OCI-LY1 (cell line): ENCODE data around the gene TRIM36.

Experiments
- H2AFZ ChIP-seq: fragments of 200-600 bp; sonication (generic), shearing (Covaris generic); 2 replicates; pipeline ENCODE4 v1.6.0; 2014; ENCODE audit warnings: antibody characterized with exemption, mild to moderate bottlenecking, low read length
- H3F3A ChIP-seq: fragments of 200-600 bp; sonication (generic), shearing (Covaris generic); 2 replicates; pipeline ENCODE4 v1.6.0; 2014; ENCODE audit warnings: mild to moderate bottlenecking, antibody characterized with exemption, low read length, moderate library complexity; ENCODE audit not compliant: insufficient read depth
- H3K27ac ChIP-seq: fragments of 200-600 bp; sonication (generic); 2 replicates; pipeline ENCODE4 v1.5.1; 2014; ENCODE audit warnings: low read length, mixed run types, mild to moderate bottlenecking, low read depth; ENCODE audit not compliant: poor library complexity, severe bottlenecking
- H3K27me3 ChIP-seq: fragments of 200-600 bp; sonication (generic); 2 replicates; pipeline ENCODE4 v1.6.0; 2014; ENCODE audit warnings: antibody characterized with exemption, mild to moderate bottlenecking, low read length, moderate library complexity; ENCODE audit not compliant: insufficient read depth
- H3K36me3 ChIP-seq: fragments of 200-600 bp; sonication (generic); 2 replicates; pipeline ENCODE4 v1.6.1; 2014; ENCODE audit warnings: mild to moderate bottlenecking, antibody characterized with exemption, low read length, moderate library complexity, mixed read lengths; ENCODE audit not compliant: insufficient read depth
- H3K4me1 ChIP-seq: fragments of 200-600 bp; sonication (generic); 2 replicates; pipeline ENCODE4 v1.5.1; 2014; ENCODE audit warnings: mild to moderate bottlenecking, low read length, moderate library complexity; ENCODE audit not compliant: insufficient read depth, severe bottlenecking
- H3K4me2 ChIP-seq: fragments of 200-600 bp; sonication (generic), shearing (Covaris generic); 2 replicates; pipeline ENCODE4 v1.6.1; 2014; ENCODE audit warnings: low read length
- H3K4me3 ChIP-seq: fragments of 200-600 bp; sonication (generic); 2 replicates; pipeline ENCODE4 v1.5.1; 2014; ENCODE audit warnings: low read length, low read depth, mild to moderate bottlenecking, mixed read lengths; ENCODE audit not compliant: poor library complexity, severe bottlenecking
- H3K79me2 ChIP-seq: fragments of 200-600 bp; shearing (Covaris generic); 2 replicates; pipeline ENCODE4 v1.6.1; 2016; ENCODE audit warnings: mixed run types, low read length, mixed read lengths; ENCODE audit not compliant: insufficient read depth
- H3K9ac ChIP-seq: fragments of 200-600 bp; sonication (generic), shearing (Covaris generic); 2 replicates; pipeline ENCODE4 v1.6.1; 2014; ENCODE audit warnings: mild to moderate bottlenecking, low read length, mixed read lengths
- H3K9me2 ChIP-seq: fragments of 200-600 bp; sonication (generic), shearing (Covaris generic); 2 replicates; pipeline ENCODE4 v1.6.1; 2014; ENCODE audit warnings: low read depth, mild to moderate bottlenecking, low read length, mixed read lengths
- H3K9me3 ChIP-seq: fragments of 200-600 bp; shearing (Covaris generic); 2 replicates; pipeline ENCODE4 v1.6.1; 2014; ENCODE audit warnings: low read length, mixed read lengths
- H4K20me1 ChIP-seq: fragments of 200-600 bp; sonication (generic), shearing (Covaris generic); 2 replicates; pipeline ENCODE4 v1.6.0; 2016; ENCODE audit warnings: mild to moderate bottlenecking, low read length; ENCODE audit not compliant: insufficient read depth
- EZH2 ChIP-seq: fragments of 200-600 bp; sonication (generic), shearing (Covaris generic); IDR thresholded peaks from 2 replicates; pipeline ENCODE4 v1.8.0; 2017; ENCODE audit warnings: borderline replicate concordance, mixed run types, mild to moderate bottlenecking, antibody characterized with exemption, low read length, moderate library complexity, mixed read lengths
- TF ChIP-seq, protein P1 (sequence below): fragments of 200-600 bp; sonication (generic), shearing (Covaris generic); IDR thresholded peaks from 2 replicates; pipeline ENCODE4 v1.5.1; 2017; ENCODE audit warnings: mild to moderate bottlenecking, antibody characterized with exemption, low read length, moderate library complexity, mixed read lengths

The TRIM36 gene, protein sequence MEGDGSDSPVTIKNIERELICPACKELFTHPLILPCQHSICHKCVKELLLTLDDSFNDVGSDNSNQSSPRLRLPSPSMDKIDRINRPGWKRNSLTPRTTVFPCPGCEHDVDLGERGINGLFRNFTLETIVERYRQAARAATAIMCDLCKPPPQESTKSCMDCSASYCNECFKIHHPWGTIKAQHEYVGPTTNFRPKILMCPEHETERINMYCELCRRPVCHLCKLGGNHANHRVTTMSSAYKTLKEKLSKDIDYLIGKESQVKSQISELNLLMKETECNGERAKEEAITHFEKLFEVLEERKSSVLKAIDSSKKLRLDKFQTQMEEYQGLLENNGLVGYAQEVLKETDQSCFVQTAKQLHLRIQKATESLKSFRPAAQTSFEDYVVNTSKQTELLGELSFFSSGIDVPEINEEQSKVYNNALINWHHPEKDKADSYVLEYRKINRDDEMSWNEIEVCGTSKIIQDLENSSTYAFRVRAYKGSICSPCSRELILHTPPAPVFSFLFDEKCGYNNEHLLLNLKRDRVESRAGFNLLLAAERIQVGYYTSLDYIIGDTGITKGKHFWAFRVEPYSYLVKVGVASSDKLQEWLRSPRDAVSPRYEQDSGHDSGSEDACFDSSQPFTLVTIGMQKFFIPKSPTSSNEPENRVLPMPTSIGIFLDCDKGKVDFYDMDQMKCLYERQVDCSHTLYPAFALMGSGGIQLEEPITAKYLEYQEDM

DNA sequence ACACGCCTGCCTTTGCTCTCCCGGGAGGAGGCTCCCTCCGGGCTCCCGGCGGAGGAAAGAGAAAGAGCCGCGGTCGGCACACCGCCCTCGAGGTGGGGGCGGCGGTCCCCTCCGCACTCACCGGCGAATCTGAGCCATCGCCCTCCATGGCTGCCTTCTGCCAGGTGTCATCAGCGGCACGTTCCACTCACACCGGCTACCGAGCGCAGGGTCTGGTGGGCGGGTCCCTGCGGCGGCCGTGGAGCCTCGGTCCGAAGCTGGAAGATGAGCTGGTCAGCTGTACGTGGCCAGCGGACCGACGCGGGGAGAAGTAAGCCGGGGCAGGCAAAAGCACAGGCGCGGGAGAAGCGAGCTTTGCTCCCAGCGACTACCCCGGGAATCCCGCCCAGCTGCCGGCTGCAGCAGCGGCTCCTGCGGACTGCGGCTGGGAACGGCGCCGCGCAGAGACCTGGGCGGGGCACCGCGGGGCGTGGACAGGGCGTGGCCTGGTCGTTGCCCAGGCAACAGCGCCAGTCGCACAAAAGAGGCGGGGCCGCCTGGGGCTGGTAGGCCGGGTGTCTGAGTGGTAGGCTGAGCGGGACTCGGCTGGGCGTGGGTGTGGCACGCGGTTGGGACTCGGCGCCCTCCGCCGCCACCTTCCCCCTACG, at the start of gene TRIM36:
Gene TRIM36 (minus strand): TSS at position 422 of the 647 bp plus-strand sequence. CDS start 274 bp downstream, at position 148.
- Histone ChIP-seq H3K4me3 (peak within 1 kb of the TSS; percentile 67), H3K9ac (peak within 1 kb of the TSS; percentile 39; the same call in 1 of the 2 replicates), H4K20me1 (no peaks in the 10 kb centered on the region), H3K9me3 (peaks cover 6% of the 10 kb centered on the region; the same call in 1 of the 2 replicates), H2AFZ (0 out of 2 replicates have a peak within 1 kb of the TSS, but pooled peaks have one; percentile 28), H3K27ac (no peak within 1 kb of the TSS), H3K36me3 (no peaks in the 10 kb centered on the region; the same call in 1 of the 2 replicates), H3K9me2 (no peaks in the 10 kb centered on the region), H3F3A (no peaks in the 10 kb centered on the region), H3K4me2 (peak within 1 kb of the TSS; percentile 67), H3K79me2 (no peaks in the 10 kb centered on the region), H3K4me1 (peaks cover 16% of the 10 kb centered on the region), H3K27me3 (peaks cover 5% of the 10 kb centered on the region; the same call in 1 of the 2 replicates)
- TF ChIP-seq EZH2 = no peak
- TF ChIP-seq, protein P1, sequence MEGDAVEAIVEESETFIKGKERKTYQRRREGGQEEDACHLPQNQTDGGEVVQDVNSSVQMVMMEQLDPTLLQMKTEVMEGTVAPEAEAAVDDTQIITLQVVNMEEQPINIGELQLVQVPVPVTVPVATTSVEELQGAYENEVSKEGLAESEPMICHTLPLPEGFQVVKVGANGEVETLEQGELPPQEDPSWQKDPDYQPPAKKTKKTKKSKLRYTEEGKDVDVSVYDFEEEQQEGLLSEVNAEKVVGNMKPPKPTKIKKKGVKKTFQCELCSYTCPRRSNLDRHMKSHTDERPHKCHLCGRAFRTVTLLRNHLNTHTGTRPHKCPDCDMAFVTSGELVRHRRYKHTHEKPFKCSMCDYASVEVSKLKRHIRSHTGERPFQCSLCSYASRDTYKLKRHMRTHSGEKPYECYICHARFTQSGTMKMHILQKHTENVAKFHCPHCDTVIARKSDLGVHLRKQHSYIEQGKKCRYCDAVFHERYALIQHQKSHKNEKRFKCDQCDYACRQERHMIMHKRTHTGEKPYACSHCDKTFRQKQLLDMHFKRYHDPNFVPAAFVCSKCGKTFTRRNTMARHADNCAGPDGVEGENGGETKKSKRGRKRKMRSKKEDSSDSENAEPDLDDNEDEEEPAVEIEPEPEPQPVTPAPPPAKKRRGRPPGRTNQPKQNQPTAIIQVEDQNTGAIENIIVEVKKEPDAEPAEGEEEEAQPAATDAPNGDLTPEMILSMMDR = peak; percentile 11; the same call in 1 of the 2 replicates

DNA sequence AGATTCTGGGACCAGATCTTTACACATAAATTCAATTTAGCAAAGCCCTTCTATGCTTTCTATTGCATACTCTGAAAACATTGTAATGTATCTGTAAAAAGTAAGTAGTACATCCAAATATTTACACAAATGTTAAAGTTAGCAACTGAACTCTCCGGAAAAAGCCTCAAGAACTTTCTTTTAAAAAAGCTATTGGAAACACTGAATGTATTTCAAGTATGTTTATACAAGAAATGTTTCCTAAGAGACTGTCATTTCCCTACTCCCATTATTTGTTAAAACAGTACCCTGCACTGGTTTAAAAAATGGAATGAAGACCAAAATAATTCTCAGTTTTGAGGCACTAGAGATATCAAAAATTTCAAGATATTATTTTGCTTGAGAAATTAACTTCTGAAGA, 44.8 kb upstream of the TRIM36 start:
- Histone ChIP-seq H3K27me3 (no peaks in the 10 kb centered on the region), H3K4me2 (no peak overlapping the region), H3K9me2 (no peaks in the 10 kb centered on the region), H3K36me3 (peaks cover 34% of the 10 kb centered on the region), H3K79me2 (no peaks in the 10 kb centered on the region), H3F3A (no peaks in the 10 kb centered on the region), H3K9me3 (no peaks in the 10 kb centered on the region), H3K4me1 (peaks cover 3% of the 10 kb centered on the region), H3K9ac (no peak overlapping the region), H4K20me1 (no peaks in the 10 kb centered on the region; the same call in 1 of the 2 replicates), H3K4me3 (no peak overlapping the region), H3K27ac (no peak overlapping the region), H2AFZ (no peak overlapping the region)
- no peak for TF ChIP-seq EZH2

DNA sequence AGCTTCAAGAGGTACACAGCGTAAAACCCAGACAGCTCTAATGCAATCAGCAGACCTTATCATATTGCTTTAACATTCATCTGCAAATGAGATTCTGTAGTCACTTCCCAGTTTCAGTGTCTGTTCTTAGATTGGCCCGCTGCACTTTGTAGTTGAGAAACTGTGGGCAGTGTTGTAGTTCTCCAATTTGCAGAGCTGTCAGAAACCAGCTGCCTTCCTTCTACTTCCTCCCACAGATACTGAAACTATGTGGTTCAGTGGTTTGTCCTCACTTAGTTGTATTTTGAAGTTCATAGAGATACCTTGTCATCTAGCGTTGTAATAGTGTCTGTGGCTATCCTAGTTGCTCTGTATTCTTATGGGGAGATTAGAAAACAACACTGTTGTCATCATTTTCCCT, 39.6 kb upstream of the TRIM36 start:
- Histone ChIP-seq H3K36me3 (peaks cover 11% of the 10 kb centered on the region), H3K4me1 (peaks cover 11% of the 10 kb centered on the region), H3K9me2 (no peaks in the 10 kb centered on the region), H3F3A (no peaks in the 10 kb centered on the region), H3K79me2 (no peaks in the 10 kb centered on the region), H3K27ac (no peak overlapping the region), H3K4me3 (no peak overlapping the region), H3K4me2 (no peak overlapping the region), H3K27me3 (no peaks in the 10 kb centered on the region), H4K20me1 (no peaks in the 10 kb centered on the region), H2AFZ (no peak overlapping the region), H3K9me3 (no peaks in the 10 kb centered on the region), H3K9ac (no peak overlapping the region)
- TF ChIP-seq EZH2 = no peak
- TF ChIP-seq, protein P1 = no peak
